AG04449 (cell line): ENCODE results near the gene DUSP2.
"Not testable (repeated sequence)": the region's sequence is repeated elsewhere in the genome, so short reads cannot be mapped to it uniquely, and the experiment has no call there.

ENCODE experiments used
- CTCF ChIA-PET: fragments of 350-600 bp; formaldehyde crosslinking; extraction: SDS; loops from one replicate; lab custom pipeline; 2021; ENCODE audit warnings: antibody characterized with exemption; lab: Yijun Ruan, JAX
- POLR2A ChIA-PET: fragments of 400-600, 350-600 bp; formaldehyde crosslinking; extraction: SDS; loops from one replicate; lab custom pipeline; 2020; ENCODE audit warnings: antibody characterized with exemption, inconsistent platforms; lab: Yijun Ruan, JAX
- DNase-seq: peaks from one replicate; pipeline ENCODE4 v3.0.0-alpha.2; 2010; ENCODE audit warnings: low read depth, low spot score
- H3K4me3 ChIP-seq: 2 replicates; pipeline ENCODE4 v1.5.1; 2011; ENCODE audit warnings: low read depth, mild to moderate bottlenecking, control low read depth, low read length
- CTCF ChIP-seq: IDR thresholded peaks from one replicate; pipeline ENCODE4 v1.5.1; 2011; ENCODE audit warnings: mild to moderate bottlenecking, moderate library complexity, low read length, control low read depth, inconsistent platforms; ENCODE audit not compliant: insufficient read depth; ENCODE audit errors: missing control alignments

DUSP2 gene

GRCh38 chr2:96167407-96168013 lies 22.3 kb upstream of the DUSP2 start:
- no peak for TF ChIP-seq CTCF
- POLR2A ChIA-PET: no interaction called here
- DNase-seq: no peak

GRCh38 chr2:96164459-96165184 lies 19.4 kb upstream of the DUSP2 start:
- H3K4me3 ChIP-seq: no peak overlapping the region
- POLR2A ChIA-PET: no interaction called here
- DNase-seq: no peak
- TF ChIP-seq CTCF: no peak
- CTCF ChIA-PET: interaction anchor here (1.2 to 2.5 kb wide), 3 partner anchors 10 to 142 kb away, joined by 3 to 25 read pairs (median 3); no protein-coding TSS in a partner anchor

More at GRCh38 chr2:96167407-96168013, 22.3 kb upstream of the DUSP2 start:
- CTCF ChIA-PET: interaction anchor here (2.0 kb wide), 1 partner anchor 29 kb away, joined by 5 read pairs; the partner anchor contains the start of gene ASTL
- no peak overlapping the region for H3K4me3 ChIP-seq

GRCh38 chr2:96163768-96164429 lies 18.7 kb upstream of the DUSP2 start:
- no peak for TF ChIP-seq CTCF
- no peak for DNase-seq
- ChIA-PET CTCF (interaction anchor here (0.6 to 2.5 kb wide), 3 partner anchors 11 to 141 kb away, joined by 3 to 25 read pairs (median 3); no protein-coding TSS in a partner anchor), POLR2A (no interaction called here)
- H3K4me3 ChIP-seq: no peak overlapping the region

- ChIA-PET CTCF (interaction anchor here (0.6 to 2.5 kb wide), 4 partner anchors 12 to 141 kb away, joined by 3 to 25 read pairs (median 4); no protein-coding TSS in a partner anchor), POLR2A (no interaction called here)
- TF ChIP-seq CTCF: no peak
- no peak overlapping the region for H3K4me3 ChIP-seq
- no peak for DNase-seq
These were observed 18.2 kb upstream of the DUSP2 start for GRCh38 chr2:96163415-96163767.

GRCh38 chr2:96161898-96162297 lies 16.7 kb upstream of the DUSP2 start:
- DNase-seq: no peak
- POLR2A ChIA-PET: no interaction called here
- H3K4me3 ChIP-seq: no peak overlapping the region
- CTCF ChIA-PET: interaction anchor here (1.1 to 2.5 kb wide), 3 partner anchors 11 to 24 kb away, joined by 3 to 25 read pairs (median 5); partner anchors contain the start of gene ASTL
- no peak for TF ChIP-seq CTCF

- H3K4me3 ChIP-seq, POLR2A ChIA-PET, DNase-seq: not testable (repeated sequence)
- CTCF ChIA-PET: interaction anchor here (1.2 kb wide), 1 partner anchor 138 kb away, joined by 4 read pairs; no protein-coding TSS in a partner anchor
These were observed 15.1 kb upstream of the DUSP2 start for GRCh38 chr2:96160366-96160765.
